Loucy (cell line): Measurements from ENCODE around the gene IFNA17.

Experiments
- EZH2phosphoT487 ChIP-seq: fragments of 200-600 bp; IDR thresholded peaks from 2 replicates; pipeline ENCODE4 v1.6.1; 2018; ENCODE audit warnings: antibody characterized with exemption, mild to moderate bottlenecking, moderate library complexity, borderline replicate concordance
- TF ChIP-seq, protein P1 (sequence below): fragments of 200-600 bp; sonication (generic); conservative IDR thresholded peaks from 2 replicates; pipeline ENCODE4 v1.5.1; 2014; ENCODE audit warnings: mild to moderate bottlenecking, antibody characterized with exemption, low read length

DNA sequence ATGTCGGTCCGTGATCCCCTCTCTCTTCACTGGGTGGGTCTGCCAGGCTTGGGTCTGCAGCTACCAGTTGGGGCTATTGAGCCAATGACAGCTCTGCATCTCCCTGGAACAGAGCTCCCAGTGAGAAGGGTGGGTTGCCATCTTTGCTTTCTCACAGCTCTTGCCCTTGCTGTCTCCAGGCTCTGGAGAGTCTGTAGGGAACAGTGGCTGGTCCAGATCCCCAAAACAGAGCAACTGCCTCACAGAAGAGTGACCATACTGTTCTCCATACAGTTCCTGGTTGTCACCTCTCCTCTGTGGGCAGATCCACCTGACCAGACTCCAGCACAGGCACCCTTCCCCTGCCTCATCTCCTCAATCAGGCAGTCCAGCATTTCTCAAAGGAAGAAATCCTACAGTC is 5.2 kb upstream of the IFNA17 start:
- TF ChIP-seq, protein P1, sequence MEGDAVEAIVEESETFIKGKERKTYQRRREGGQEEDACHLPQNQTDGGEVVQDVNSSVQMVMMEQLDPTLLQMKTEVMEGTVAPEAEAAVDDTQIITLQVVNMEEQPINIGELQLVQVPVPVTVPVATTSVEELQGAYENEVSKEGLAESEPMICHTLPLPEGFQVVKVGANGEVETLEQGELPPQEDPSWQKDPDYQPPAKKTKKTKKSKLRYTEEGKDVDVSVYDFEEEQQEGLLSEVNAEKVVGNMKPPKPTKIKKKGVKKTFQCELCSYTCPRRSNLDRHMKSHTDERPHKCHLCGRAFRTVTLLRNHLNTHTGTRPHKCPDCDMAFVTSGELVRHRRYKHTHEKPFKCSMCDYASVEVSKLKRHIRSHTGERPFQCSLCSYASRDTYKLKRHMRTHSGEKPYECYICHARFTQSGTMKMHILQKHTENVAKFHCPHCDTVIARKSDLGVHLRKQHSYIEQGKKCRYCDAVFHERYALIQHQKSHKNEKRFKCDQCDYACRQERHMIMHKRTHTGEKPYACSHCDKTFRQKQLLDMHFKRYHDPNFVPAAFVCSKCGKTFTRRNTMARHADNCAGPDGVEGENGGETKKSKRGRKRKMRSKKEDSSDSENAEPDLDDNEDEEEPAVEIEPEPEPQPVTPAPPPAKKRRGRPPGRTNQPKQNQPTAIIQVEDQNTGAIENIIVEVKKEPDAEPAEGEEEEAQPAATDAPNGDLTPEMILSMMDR: no peak
- TF ChIP-seq EZH2phosphoT487: no peak
